ENCODE results near the gene R3HDM2. TPM values are rescaled to one million over a fixed set of nuclear protein-coding genes. Genes with fewer than 3 reads are reported as not detected.
"Not testable (repeated sequence)": the region's sequence is repeated elsewhere in the genome, so short reads cannot be mapped to it uniquely, and the experiment has no call there.

The R3HDM2 gene
- total RNA-seq, 3 donors from 2014 or later = 21.9 to 25.2 (median 22.3) TPM

- no peak for DNase-seq
- no peaks in the 10 kb centered on the region for H3K9me3 Mint-ChIP-seq
- ATAC-seq = peak; percentile 60 to 64
- no peaks in the 10 kb centered on the region for H3K36me3 Mint-ChIP-seq (ENCODE audit: insufficient read depth)
- peaks cover 6% of the 10 kb centered on the region for H3K27me3 Mint-ChIP-seq (ENCODE audit: low read depth)
- no peak overlapping the region for H3K4me3 Mint-ChIP-seq
- peaks cover 7% of the 10 kb centered on the region for H3K4me1 Mint-ChIP-seq (ENCODE audit: low read depth)
Measured at GRCh38 chr12:57452181-57452936, 21.5 kb upstream of the R3HDM2 start.

- Mint-ChIP-seq H3K36me3 (ENCODE audit: insufficient read depth) (no peaks in the 10 kb centered on the region), H3K9me3 (no peaks in the 10 kb centered on the region), H3K4me3 (no peak overlapping the region), H3K4me1 (ENCODE audit: low read depth) (peaks cover 7% of the 10 kb centered on the region), H3K27me3 (ENCODE audit: low read depth) (peaks cover 6% of the 10 kb centered on the region)
- ATAC-seq (no peak), DNase-seq (no peak)
Measured at GRCh38 chr12:57451233-57451778, 20.5 kb upstream of the R3HDM2 start.

- ATAC-seq = no peak
- Mint-ChIP-seq H3K36me3 (ENCODE audit: insufficient read depth) (no peaks in the 10 kb centered on the region), H3K4me1 (ENCODE audit: low read depth) (peaks cover 3% of the 10 kb centered on the region), H3K27me3 (ENCODE audit: low read depth) (peaks cover 6% of the 10 kb centered on the region), H3K9me3 (no peaks in the 10 kb centered on the region), H3K4me3 (no peak overlapping the region)
- no peak for DNase-seq
Measured at GRCh38 chr12:57450057-57450456, 19.2 kb upstream of the R3HDM2 start.

- H3K9me3 Mint-ChIP-seq = no peaks in the 10 kb centered on the region
- H3K4me3 Mint-ChIP-seq = no peak overlapping the region
- ATAC-seq (no peak), DNase-seq (no peak)
- no peaks in the 10 kb centered on the region for H3K36me3 Mint-ChIP-seq (ENCODE audit: insufficient read depth)
- peaks cover 3% of the 10 kb centered on the region for H3K4me1 Mint-ChIP-seq (ENCODE audit: low read depth)
- H3K27me3 Mint-ChIP-seq (ENCODE audit: low read depth) = peaks cover 6% of the 10 kb centered on the region
Measured at GRCh38 chr12:57449375-57449774, 18.5 kb upstream of the R3HDM2 start.

GRCh38 chr12:57448669-57449068 lies 17.8 kb upstream of the R3HDM2 start:
- H3K36me3 Mint-ChIP-seq (ENCODE audit: insufficient read depth) = no peaks in the 10 kb centered on the region
- DNase-seq (no peak), ATAC-seq (no peak)
- peaks cover 3% of the 10 kb centered on the region for H3K4me1 Mint-ChIP-seq (ENCODE audit: low read depth)
- H3K4me3 Mint-ChIP-seq = no peak overlapping the region
- H3K27me3 Mint-ChIP-seq (ENCODE audit: low read depth) = peaks cover 6% of the 10 kb centered on the region
- no peaks in the 10 kb centered on the region for H3K9me3 Mint-ChIP-seq

- ATAC-seq = no peak
Measured at GRCh38 chr12:57446292-57446960, 15.6 kb upstream of the R3HDM2 start.

GRCh38 chr12:57444744-57445143 lies 13.9 kb upstream of the R3HDM2 start:
- Mint-ChIP-seq H3K27me3 (ENCODE audit: low read depth) (no peaks in the 10 kb centered on the region), H3K9me3 (peaks cover 5% of the 10 kb centered on the region), H3K4me1 (ENCODE audit: low read depth) (no peaks in the 10 kb centered on the region), H3K36me3 (ENCODE audit: insufficient read depth) (no peaks in the 10 kb centered on the region), H3K4me3 (no peak overlapping the region)
- ATAC-seq = no peak
- no peak for DNase-seq

More at GRCh38 chr12:57446292-57446960, 15.6 kb upstream of the R3HDM2 start:
- H3K4me3 Mint-ChIP-seq = no peak overlapping the region
- no peak for DNase-seq
- no peaks in the 10 kb centered on the region for H3K4me1 Mint-ChIP-seq (ENCODE audit: low read depth)
- H3K9me3 Mint-ChIP-seq = peaks cover 5% of the 10 kb centered on the region
- no peaks in the 10 kb centered on the region for H3K27me3 Mint-ChIP-seq (ENCODE audit: low read depth)
- H3K36me3 Mint-ChIP-seq (ENCODE audit: insufficient read depth) = no peaks in the 10 kb centered on the region

- H3K9me3 Mint-ChIP-seq; H3K4me1 Mint-ChIP-seq (ENCODE audit: low read depth); H3K36me3 Mint-ChIP-seq (ENCODE audit: insufficient read depth); DNase-seq; H3K27me3 Mint-ChIP-seq (ENCODE audit: low read depth); ATAC-seq; H3K4me3 Mint-ChIP-seq: not testable (repeated sequence)
Measured at GRCh38 chr12:57444337-57444736, 13.5 kb upstream of the R3HDM2 start.

GRCh38 chr12:57441846-57442427 lies 11.1 kb upstream of the R3HDM2 start:
- Mint-ChIP-seq H3K4me3 (no peak overlapping the region), H3K9me3 (peaks cover 5% of the 10 kb centered on the region), H3K27me3 (ENCODE audit: low read depth) (no peaks in the 10 kb centered on the region), H3K36me3 (ENCODE audit: insufficient read depth) (no peaks in the 10 kb centered on the region), H3K4me1 (ENCODE audit: low read depth) (no peaks in the 10 kb centered on the region)
- DNase-seq (no peak), ATAC-seq (no peak)

- not testable (repeated sequence) for DNase-seq; H3K4me1 Mint-ChIP-seq (ENCODE audit: low read depth); ATAC-seq; H3K27me3 Mint-ChIP-seq (ENCODE audit: low read depth); H3K9me3 Mint-ChIP-seq; H3K36me3 Mint-ChIP-seq (ENCODE audit: insufficient read depth); H3K4me3 Mint-ChIP-seq
Measured at GRCh38 chr12:57441393-57441792, 10.6 kb upstream of the R3HDM2 start.

- peaks cover 4% of the 10 kb centered on the region for H3K4me1 Mint-ChIP-seq (ENCODE audit: low read depth)
- peaks cover 5% of the 10 kb centered on the region for H3K9me3 Mint-ChIP-seq
- DNase-seq (no peak), ATAC-seq (no peak)
- H3K27me3 Mint-ChIP-seq (ENCODE audit: low read depth) = no peaks in the 10 kb centered on the region
- no peaks in the 10 kb centered on the region for H3K36me3 Mint-ChIP-seq (ENCODE audit: insufficient read depth)
- H3K4me3 Mint-ChIP-seq = no peak overlapping the region
Measured at GRCh38 chr12:57439762-57440266, 9.0 kb upstream of the R3HDM2 start.

GRCh38 chr12:57438400-57438799 lies 7.6 kb upstream of the R3HDM2 start:
- H3K27me3 Mint-ChIP-seq (ENCODE audit: low read depth) = no peaks in the 10 kb centered on the region
- H3K36me3 Mint-ChIP-seq (ENCODE audit: insufficient read depth) = no peaks in the 10 kb centered on the region
- ATAC-seq = no peak
- H3K4me3 Mint-ChIP-seq = no peak overlapping the region
- peaks cover 4% of the 10 kb centered on the region for H3K4me1 Mint-ChIP-seq (ENCODE audit: low read depth)
- H3K9me3 Mint-ChIP-seq = peaks cover 5% of the 10 kb centered on the region
- DNase-seq = no peak

GRCh38 chr12:57435293-57435692 lies 4.5 kb upstream of the R3HDM2 start:
- Mint-ChIP-seq H3K4me1 (ENCODE audit: low read depth) (peaks cover 15% of the 10 kb centered on the region), H3K9me3 (no peaks in the 10 kb centered on the region), H3K27me3 (ENCODE audit: low read depth) (no peaks in the 10 kb centered on the region), H3K36me3 (ENCODE audit: insufficient read depth) (no peaks in the 10 kb centered on the region), H3K4me3 (peak overlapping the region; percentile 29)
- ATAC-seq = no peak
- DNase-seq = no peak

GRCh38 chr12:57434517-57435223 lies 3.8 kb upstream of the R3HDM2 start, which contains the start of gene INHBC:
Gene INHBC, plus strand, starts transcription at chr12:57434784. Its CDS starts 103 bp downstream, at chr12:57434887.
- no peaks in the 10 kb centered on the region for H3K27me3 Mint-ChIP-seq (ENCODE audit: low read depth)
- H3K36me3 Mint-ChIP-seq (ENCODE audit: insufficient read depth) = no peaks in the 10 kb centered on the region
- H3K4me3 Mint-ChIP-seq = peak within 1 kb of the TSS; percentile 29
- ATAC-seq (no peak), DNase-seq (no peak)
- peaks cover 20% of the 10 kb centered on the region for H3K4me1 Mint-ChIP-seq (ENCODE audit: low read depth)
- no peaks in the 10 kb centered on the region for H3K9me3 Mint-ChIP-seq

Measured in activated T-cell treated with anti-CD3 and anti-CD28 coated beads, Interleukin-2, amount 50 U/mL, for 4 hours (primary cell).